Stimulated activated naive CD4-positive, alpha-beta T cell (primary cell): ENCODE results near the gene PFDN4.

Experiments
- DNase-seq, 6 experiments: peaks; one replicate each; lab custom pipeline; 2025; lab: John Stamatoyannopoulos, UW

PFDN4 gene

GRCh38 chr20:54207743-54208547 is at the start of gene PFDN4:
Gene PFDN4 (plus strand): TSS chr20:54208087. CDS start chr20:54208101, 14 bp downstream.
- peak; percentile 52 to 92 (median 73) for DNase-seq

- DNase-seq = no peak
These were observed 49.7 kb upstream of the PFDN4 start for GRCh38 chr20:54158226-54158625.

- DNase-seq = no peak
These were observed 49.0 kb upstream of the PFDN4 start for GRCh38 chr20:54158856-54159418.

GRCh38 chr20:54160065-54161007 is 47.6 kb upstream of the PFDN4 start:
- no peak for DNase-seq

- DNase-seq = no peak
These were observed 46.7 kb upstream of the PFDN4 start for GRCh38 chr20:54161008-54161820.

- DNase-seq = no peak
These were observed 46.1 kb upstream of the PFDN4 start for GRCh38 chr20:54161821-54162149.

GRCh38 chr20:54162378-54163009 is 45.4 kb upstream of the PFDN4 start:
- DNase-seq = no peak

- DNase-seq = no peak
These were observed 44.5 kb upstream of the PFDN4 start for GRCh38 chr20:54163402-54163801.

- no peak for DNase-seq
These were observed 42.9 kb upstream of the PFDN4 start for GRCh38 chr20:54165014-54165413.

- DNase-seq = no peak
These were observed 42.1 kb upstream of the PFDN4 start for GRCh38 chr20:54165803-54166202.

- no peak for DNase-seq
These were observed 40.8 kb upstream of the PFDN4 start for GRCh38 chr20:54166987-54167662.

GRCh38 chr20:54167909-54168872 is 39.7 kb upstream of the PFDN4 start:
- no peak for DNase-seq

GRCh38 chr20:54168961-54169862 is 38.7 kb upstream of the PFDN4 start:
- DNase-seq = no peak

GRCh38 chr20:54170026-54170471 is 37.8 kb upstream of the PFDN4 start:
- DNase-seq = no peak

GRCh38 chr20:54170963-54171362 is 36.9 kb upstream of the PFDN4 start:
- DNase-seq = no peak

- DNase-seq = no peak
These were observed 35.4 kb upstream of the PFDN4 start for GRCh38 chr20:54172532-54172855.

- no peak for DNase-seq
These were observed 34.8 kb upstream of the PFDN4 start for GRCh38 chr20:54172856-54173652.
